ENCODE data around the gene CHST4. TPM values are rescaled to one million over a fixed set of nuclear protein-coding genes. Genes with fewer than 3 reads are reported as not detected.
"Not testable (repeated sequence)": the region's sequence is repeated elsewhere in the genome, so short reads cannot be mapped to it uniquely, and the experiment has no call there.

Gene CHST4
- total RNA-seq, 1 donor from 2014 or later: not detected

- no peak for DNase-seq (ENCODE audit: extremely low spot score in 2 of 2)
- Histone ChIP-seq H3K9me3 (no peaks in the 10 kb centered on the region), H3K27ac (no peak within 1 kb of the TSS), H3K4me3 (no peak within 1 kb of the TSS), H3K36me3 (no peaks in the 10 kb centered on the region), H3K4me1 (no peaks in the 10 kb centered on the region), H3K27me3 (no peaks in the 10 kb centered on the region)
- intact Hi-C loops (cut with DNase I): no loop called here
- TF ChIP-seq POLR2AphosphoS5 (IDR thresholded peaks at IDR 0.05; ENCODE audit: insufficient read depth in 1 of 2, low read depth in 1 of 2) (no peak), CTCF (IDR thresholded peaks at IDR 0.05) (no peak), POLR2A (IDR thresholded peaks at IDR 0.05) (no peak)
Observed at GRCh38 chr16:71576971-71577370, 50.7 kb downstream of the CHST4 start, which contains the start of gene TAT. Gene TAT (minus strand): TSS chr16:71577092. CDS start chr16:71576415, 677 bp downstream.

DNA sequence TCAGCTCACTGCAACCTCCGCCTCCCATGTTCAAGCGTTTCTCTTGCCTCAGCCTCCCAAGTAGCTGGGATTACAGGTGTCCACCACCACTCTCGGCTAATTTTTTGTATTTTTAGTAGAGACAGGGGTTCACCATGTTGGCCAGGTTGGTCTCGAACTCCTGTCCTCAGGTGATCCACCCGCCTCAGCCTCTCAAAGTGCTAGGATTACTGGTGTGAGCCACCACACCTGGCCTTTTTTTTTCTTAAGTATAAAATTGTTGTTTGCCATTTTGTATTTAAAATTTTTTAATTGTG lies 56.3 kb downstream of the CHST4 start:
- H3K27me3 ChIP-seq; H3K4me3 ChIP-seq; H3K27ac ChIP-seq; intact Hi-C loops (cut with DNase I); H3K4me1 ChIP-seq; DNase-seq (ENCODE audit: extremely low spot score in 2 of 2); H3K36me3 ChIP-seq; H3K9me3 ChIP-seq: not testable (repeated sequence)

DNA sequence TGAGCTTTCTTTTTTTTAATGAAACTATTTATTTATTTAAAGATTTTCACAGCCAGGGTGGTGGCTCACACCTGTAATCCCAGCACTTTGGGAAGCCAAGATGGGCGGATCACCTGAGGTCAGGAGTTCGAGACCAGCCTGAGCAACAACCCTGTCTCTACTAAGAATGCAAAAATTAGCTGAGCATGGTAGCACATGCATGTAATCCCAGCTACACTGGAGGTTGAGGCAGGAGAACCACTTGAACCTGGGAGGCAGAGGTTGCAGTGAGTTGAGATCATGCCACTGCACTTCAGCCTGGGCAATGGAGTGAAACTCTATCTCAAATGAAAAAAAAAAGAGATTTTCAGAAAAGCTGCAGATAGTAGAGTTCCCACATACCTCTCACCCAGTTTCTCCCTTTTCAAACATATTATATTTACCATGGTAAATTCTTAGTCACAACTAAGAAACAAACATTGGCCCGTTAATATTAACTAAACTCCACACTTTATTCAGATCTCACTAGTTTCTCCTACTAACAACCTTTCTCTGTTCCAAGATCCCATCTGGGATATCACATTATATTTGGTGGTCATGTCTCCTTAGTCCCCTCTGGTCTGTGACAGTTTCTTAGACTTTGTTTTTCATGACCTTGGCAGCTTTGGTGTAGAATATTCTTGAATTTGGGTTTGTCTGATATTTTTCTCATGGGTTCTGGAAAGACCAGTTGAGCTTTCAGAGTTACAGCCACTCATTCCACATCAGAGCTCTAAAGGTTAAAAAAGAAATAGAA lies 58.5 kb downstream of the CHST4 start:
- Histone ChIP-seq H3K36me3 (no peaks in the 10 kb centered on the region), H3K4me3 (no peak overlapping the region), H3K27me3 (no peaks in the 10 kb centered on the region), H3K27ac (no peak overlapping the region), H3K4me1 (no peaks in the 10 kb centered on the region), H3K9me3 (no peaks in the 10 kb centered on the region)
- no peak for DNase-seq (ENCODE audit: extremely low spot score in 2 of 2)
- intact Hi-C loops (cut with DNase I): no loop called here
- TF ChIP-seq CTCF (IDR thresholded peaks at IDR 0.05) (no peak), POLR2A (IDR thresholded peaks at IDR 0.05) (no peak), POLR2AphosphoS5 (IDR thresholded peaks at IDR 0.05; ENCODE audit: insufficient read depth in 1 of 2, low read depth in 1 of 2) (no peak)

DNA sequence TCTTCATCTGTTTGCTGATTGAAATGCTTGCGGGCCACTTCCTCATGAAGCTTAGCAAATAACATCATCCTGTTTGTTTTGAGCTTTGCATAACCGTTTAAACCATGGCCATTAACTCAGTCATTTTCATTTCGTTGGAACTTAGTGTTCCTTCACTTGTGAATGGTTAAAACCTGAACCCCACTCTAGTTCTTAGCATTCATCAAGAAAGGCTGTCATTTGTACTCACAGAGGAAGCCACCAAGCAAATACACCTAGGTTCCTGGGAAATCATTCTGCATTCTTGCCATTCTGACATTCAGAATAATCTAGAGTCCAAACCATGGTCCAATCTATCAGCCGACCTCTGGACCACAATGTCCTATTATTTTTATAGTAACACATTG lies 59.1 kb downstream of the CHST4 start:
- TF ChIP-seq POLR2AphosphoS5 (IDR thresholded peaks at IDR 0.05; ENCODE audit: insufficient read depth in 1 of 2, low read depth in 1 of 2): no peak
- TF ChIP-seq POLR2A (IDR thresholded peaks at IDR 0.05): no peak
- no peak for TF ChIP-seq CTCF (IDR thresholded peaks at IDR 0.05)
- H3K4me3 ChIP-seq: no peak overlapping the region

More for the DNA sequence above, 59.1 kb downstream of the CHST4 start:
- DNase-seq (ENCODE audit: extremely low spot score in 2 of 2): no peak
- no peaks in the 10 kb centered on the region for H3K36me3 ChIP-seq
- no peaks in the 10 kb centered on the region for H3K4me1 ChIP-seq
- no peaks in the 10 kb centered on the region for H3K27me3 ChIP-seq
- no peaks in the 10 kb centered on the region for H3K9me3 ChIP-seq
- intact Hi-C loops (cut with DNase I): no loop called here
- H3K27ac ChIP-seq: no peak overlapping the region

Small RNA genes within 50 kb of the gene (small RNA-seq; reads per million reads assigned to genes)
- not detected for gene RNU6-1061P

Other genes with a start within 250 kb of the CHST4 start
- gene CMTR2, start 237.0 kb upstream of the CHST4 start, total RNA-seq: 19.6 TPM
- gene CALB2, start 167.7 kb upstream of the CHST4 start, total RNA-seq: 3.9 TPM
- gene TLE7, start 84.4 kb upstream of the CHST4 start, total RNA-seq: not detected
- gene ZNF23, start 64.2 kb upstream of the CHST4 start, total RNA-seq: 7.1 TPM
- gene ZNF19, start 37.1 kb upstream of the CHST4 start, total RNA-seq: 2.2 TPM
- not detected for gene TAT, start 50.7 kb downstream of the CHST4 start, total RNA-seq
- 4.7 TPM for gene MARVELD3, start 99.8 kb downstream of the CHST4 start, total RNA-seq
- 6.4 TPM for gene PHLPP2, start 198.3 kb downstream of the CHST4 start, total RNA-seq

Measured in vagina (tissue), 2 donors.